ENCODE measurements around the gene PPAN. TPM values are rescaled to one million over a fixed set of nuclear protein-coding genes. Genes with fewer than 3 reads are reported as not detected.

Gene PPAN
- polyA plus RNA-seq, 1 donor = 30.6 TPM

DNA sequence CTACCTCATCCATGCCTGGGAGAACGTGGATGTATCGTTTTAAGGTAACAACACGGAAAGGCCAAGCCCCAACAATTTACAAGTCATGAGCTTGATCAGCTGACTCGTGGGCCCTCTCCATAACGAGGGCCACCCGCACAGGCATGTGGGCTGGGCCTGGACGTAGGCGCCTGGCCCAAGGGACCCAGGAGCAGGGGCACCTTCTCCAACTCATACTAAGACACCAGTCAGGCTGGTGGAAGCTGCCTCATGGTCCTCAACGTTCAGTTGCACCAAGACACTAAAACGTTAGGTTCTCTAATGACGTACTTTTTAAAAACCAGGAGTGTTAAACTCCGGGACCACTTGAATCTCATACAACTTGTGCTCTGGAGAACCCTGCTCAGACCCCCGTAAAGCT lies 35.3 kb downstream of the PPAN start:
- no peak for DNase-seq

DNA sequence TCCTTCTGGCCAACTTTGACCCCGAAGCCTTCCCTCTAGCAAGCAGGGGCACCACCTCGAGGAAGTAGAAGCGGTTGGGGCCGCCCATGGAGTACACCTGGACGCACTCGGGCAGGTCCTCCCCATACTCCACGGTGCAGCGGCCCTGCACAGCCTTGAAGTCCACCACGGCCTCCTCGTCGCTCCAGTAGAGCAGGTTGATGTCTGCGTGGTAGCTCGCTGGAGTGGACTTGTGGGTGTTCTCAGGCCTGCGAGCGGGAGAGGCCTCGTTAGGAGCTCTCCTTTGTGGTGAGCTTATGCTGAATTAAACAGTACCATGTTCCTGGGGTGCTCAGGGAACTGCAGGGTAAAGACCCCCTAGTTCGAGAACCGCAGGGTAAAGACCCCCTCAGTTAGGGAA lies 35.8 kb downstream of the PPAN start:
- DNase-seq = no peak

DNA sequence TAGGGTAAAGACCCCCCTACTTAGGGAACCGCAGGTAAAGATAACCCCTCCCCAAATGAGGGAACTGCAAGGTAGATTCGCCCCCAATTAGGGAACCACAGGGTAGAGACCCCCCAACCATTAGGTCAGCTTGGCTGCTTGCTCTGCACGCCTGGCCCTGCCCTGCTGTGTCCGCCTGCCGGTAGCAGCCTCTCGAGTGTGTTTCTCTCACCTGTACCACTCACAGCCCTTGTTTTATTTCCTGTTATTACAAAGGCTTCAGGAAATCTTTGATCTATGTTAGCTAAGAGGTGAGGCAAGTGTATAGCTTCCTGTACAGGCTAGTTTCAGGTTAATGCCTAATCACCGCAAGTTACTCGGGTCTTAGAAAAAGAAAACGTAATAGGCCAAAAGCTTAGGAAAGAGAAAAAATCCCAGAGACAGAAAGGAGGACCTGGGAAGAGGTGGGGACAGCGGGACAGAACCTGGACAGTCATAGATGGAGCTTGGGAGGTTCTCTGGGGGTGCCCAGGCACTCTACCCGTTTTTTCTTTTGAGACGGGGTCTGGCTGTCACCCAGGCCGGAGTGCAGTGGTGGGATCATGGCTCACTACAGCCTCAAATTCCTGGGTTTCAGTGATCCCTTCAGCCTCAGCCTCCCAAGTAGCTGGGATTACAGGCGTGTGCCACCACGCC lies 36.7 kb downstream of the PPAN start:
- no peak for DNase-seq

DNA sequence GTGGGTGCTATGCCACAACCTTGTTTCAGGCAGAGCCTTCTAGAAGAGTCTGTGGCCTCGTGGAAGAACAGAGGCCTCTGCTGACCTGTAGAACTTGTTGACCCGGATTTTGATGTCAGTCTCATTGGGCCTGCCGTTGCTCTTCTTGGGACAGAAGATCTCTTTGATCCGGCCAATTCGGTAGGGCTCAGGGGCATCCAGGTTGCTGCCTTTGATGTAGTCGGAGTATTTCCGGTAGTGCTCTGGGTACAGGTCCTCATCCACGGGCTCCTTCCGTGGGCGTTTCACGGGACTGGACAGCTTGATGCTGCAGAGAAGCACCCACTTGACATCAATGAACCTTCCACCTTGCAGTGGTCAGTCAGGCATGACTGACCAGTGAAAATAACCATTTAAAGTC lies 37.5 kb downstream of the PPAN start:
- DNase-seq = no peak

DNA sequence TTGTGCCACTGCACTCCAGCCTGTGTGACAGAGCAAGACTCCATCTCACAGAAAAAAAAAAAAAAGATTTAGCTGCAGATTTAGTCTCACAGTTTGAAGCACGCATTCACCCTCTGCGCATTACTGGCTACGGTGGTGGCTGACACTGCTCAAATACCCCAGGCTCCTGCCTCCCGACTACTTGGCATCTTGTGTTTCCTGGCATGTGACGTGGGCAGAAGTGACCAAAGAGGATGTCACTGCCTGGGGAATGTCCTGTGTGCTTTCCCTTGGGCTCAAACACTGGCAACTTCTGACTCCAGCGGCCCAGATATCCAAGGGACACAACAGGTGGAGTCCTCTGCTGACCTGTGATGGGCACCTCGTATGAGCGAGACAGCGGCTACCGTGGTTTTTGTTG lies 38.2 kb downstream of the PPAN start:
- no peak for DNase-seq

DNA sequence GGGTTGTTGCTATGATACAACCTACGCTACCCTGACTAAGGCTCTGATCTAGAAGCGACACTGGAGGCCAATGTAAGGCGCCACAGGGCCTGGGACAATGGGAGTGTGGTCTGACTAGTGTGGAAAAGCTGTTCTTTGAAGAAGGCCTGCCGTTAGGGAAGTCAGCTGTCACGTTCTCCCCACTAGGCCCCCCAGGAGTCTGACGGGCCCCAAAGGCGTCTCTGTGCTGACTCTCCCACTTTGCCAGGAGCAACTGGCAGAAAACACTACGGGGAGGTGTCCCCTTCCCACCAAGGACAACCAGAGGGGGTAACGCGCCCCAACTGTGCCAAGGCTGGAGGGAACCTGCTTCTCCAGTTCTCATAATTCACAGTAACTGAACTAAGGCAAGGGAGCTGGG lies 38.9 kb downstream of the PPAN start:
- no peak for DNase-seq

DNA sequence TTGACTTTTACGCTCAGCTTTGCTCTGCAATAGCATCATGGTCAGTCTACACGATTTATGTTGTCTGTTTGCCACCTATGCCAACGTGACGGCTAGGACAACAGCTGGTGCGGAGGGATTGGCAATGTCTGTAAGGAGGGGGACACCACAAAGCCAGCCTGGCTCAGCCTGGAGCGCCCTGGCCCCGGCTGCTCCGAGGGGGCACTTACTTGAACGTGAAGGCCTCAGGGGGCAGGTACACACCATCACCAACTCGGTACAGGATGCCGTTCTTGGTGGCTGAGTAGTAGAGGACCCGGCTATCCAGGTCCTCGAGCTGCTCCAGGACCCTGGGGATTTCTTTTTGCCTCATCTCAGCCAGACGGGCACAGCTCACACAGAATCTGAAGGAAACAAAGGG lies 40.0 kb downstream of the PPAN start:
- no peak for DNase-seq

DNA sequence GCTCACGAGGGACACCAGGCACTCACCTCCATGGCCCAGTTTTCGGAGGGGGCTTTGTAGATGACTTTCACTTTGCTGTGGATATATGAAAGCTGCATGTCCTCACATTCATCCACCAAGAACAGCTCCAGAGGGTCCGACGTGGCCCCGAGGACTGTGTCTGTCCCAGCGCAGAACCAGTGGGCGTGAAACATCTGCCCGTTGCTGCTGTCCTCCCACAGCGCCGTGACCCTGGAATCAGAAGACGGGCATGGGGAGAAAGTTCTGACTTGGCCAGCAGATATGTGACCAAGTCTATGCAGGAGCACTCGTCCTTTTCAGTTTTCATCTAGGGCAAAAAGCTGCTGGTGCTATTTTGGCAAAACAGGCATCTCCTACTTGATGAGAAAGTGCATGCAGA lies 43.3 kb downstream of the PPAN start:
- DNase-seq = no peak

DNA sequence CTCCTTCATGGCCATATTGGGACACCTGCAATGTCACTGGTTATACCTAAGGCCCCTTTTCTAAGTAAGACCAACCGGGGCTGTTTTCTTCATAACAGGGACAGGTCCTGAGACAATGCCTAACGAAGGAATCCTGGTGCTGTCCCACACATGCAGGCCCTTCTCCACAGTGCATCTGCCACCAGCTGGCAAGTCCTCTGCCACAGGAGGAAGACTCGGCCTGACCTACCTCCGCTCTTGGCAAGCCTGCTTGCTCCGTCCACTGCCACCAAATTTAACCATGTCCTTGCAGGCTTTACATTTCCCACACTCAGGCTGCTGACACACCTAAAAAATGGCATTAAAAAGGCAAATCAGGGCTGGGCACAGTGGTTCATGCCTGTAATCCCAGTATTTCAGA lies 45.4 kb downstream of the PPAN start:
- no peak for DNase-seq

DNA sequence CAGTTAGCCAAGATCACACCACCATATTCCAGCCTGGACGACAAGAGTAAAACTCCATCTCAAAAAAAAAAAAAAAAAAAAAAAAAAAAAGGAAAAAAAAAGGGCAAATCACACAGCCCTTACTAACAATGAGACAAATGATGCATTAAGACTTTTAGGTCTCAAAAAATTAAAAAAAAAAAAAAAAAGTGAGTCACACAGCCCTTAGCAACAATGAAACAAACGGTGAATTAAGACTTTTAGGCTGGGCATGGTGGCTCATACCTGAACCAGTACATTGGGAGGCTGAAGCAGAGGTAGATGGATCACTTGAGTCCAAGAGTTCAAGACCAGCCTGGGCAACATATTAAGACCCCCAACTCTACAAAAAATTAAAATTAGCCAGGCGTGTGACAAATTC lies 45.9 kb downstream of the PPAN start:
- no peak for DNase-seq

DNA sequence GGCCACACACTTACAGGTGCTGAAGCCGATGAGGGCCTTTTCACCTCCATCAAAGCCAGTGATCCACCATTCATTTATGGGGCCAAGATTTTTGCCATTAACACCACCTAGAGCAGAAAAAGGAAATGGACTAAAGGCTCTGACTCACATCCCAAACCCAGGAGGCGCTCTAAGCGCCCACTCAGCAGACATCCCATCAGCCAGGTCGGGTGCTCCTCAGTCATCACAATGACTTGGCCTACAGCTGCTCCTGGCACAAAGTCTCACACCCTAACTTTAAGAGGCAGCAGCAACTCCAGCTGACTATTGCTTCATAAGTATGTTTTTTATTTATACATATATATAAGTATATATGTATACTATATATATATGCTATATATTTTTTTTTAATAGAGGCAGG lies 49.7 kb downstream of the PPAN start:
- no peak for DNase-seq

DNA sequence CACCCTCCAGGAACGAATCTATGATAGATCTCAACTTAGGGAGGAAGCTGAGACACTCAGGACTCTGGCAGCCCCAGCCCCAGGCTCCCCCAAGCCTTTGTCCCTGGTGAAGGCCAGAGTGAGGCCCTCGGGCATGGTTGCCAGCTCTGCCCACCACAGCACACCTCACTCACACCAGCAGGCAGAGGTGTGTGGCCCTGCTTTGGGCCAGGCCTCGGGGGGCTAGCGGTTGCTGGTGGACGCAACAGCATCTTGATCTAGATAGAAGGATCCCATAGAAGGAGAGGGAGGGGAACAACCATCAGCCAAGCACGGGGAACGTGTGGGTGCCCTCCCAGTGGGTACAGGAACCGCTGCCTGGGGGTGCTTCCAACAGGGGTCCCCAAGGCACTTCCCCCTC lies 51.9 kb downstream of the PPAN start:
- DNase-seq = no peak

DNA sequence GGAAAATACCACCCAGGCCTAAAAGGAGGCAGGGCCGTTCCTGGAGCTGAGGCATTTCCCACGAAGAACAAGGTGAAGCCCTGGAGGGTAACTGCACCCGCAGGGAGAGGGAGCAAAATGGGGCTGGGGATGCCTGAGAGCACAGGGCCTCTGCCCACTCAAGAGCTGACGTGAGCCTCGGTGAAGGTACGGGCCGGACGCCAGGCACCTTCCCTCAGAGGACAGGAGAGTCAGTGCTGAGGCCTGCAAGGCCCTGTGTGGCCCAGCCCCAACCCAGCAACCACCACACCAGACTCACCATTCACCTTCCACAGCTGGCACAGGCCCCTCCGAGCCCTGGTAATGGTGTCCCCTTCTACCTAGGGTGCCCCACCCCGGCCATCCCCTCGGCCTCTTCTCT lies 52.3 kb downstream of the PPAN start:
- no peak for DNase-seq

DNA sequence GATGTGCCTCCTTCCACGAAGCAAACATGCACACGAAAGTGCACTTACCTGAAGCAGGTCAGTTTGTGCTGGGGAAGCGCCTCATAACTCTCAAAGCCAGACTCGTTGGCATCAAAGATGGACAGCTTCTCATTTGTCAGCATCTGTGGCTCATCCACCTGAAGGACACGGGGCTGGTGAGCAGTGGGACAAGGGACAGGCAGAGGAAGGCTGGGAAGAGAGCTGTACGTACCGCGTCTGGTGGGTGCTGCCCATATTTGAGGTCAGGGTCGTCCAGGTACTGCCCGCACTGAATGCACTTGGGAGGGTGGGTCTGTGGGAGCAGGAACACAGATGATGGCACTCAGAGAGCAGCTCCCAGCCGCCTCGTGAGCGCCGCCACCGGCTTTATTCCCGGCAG lies 53.4 kb downstream of the PPAN start:
- no peak for DNase-seq

Other genes with a start within 250 kb of the PPAN start
- 30.2 TPM for gene OLFM2, start 169.8 kb upstream of the PPAN start, polyA plus RNA-seq (ENCODE audit: insufficient read length)
- 77.6 TPM for gene COL5A3, start 95.9 kb upstream of the PPAN start, polyA plus RNA-seq (ENCODE audit: insufficient read length)
- gene RDH8, start 92.9 kb upstream of the PPAN start, polyA plus RNA-seq (ENCODE audit: insufficient read length) = not detected
- 10.7 TPM for gene SHFL, start 20.0 kb upstream of the PPAN start, polyA plus RNA-seq (ENCODE audit: insufficient read length)
- gene ANGPTL6, start 3.7 kb upstream of the PPAN start, polyA plus RNA-seq (ENCODE audit: insufficient read length) = 1.7 TPM
- gene P2RY11, start 5.3 kb downstream of the PPAN start, polyA plus RNA-seq (ENCODE audit: insufficient read length) = 11.7 TPM
- gene EIF3G, start 13.5 kb downstream of the PPAN start, polyA plus RNA-seq (ENCODE audit: insufficient read length) = 287 TPM
- gene DNMT1, start 88.6 kb downstream of the PPAN start, polyA plus RNA-seq (ENCODE audit: insufficient read length) = 65.8 TPM
- gene S1PR2, start 125.0 kb downstream of the PPAN start, polyA plus RNA-seq (ENCODE audit: insufficient read length) = 10.8 TPM
- 36.0 TPM for gene MRPL4, start 145.9 kb downstream of the PPAN start, polyA plus RNA-seq (ENCODE audit: insufficient read length)
- gene ICAM1, start 164.8 kb downstream of the PPAN start, polyA plus RNA-seq (ENCODE audit: insufficient read length) = 9.5 TPM
- gene ICAM4, start 180.6 kb downstream of the PPAN start, polyA plus RNA-seq (ENCODE audit: insufficient read length) = 0.45 TPM
- 0.23 TPM for gene ICAM5, start 183.6 kb downstream of the PPAN start, polyA plus RNA-seq (ENCODE audit: insufficient read length)
- 5.0 TPM for gene ZGLP1, start 203.5 kb downstream of the PPAN start, polyA plus RNA-seq (ENCODE audit: insufficient read length)
- 19.4 TPM for gene FDX2, start 209.7 kb downstream of the PPAN start, polyA plus RNA-seq (ENCODE audit: insufficient read length)
- gene RAVER1, start 227.2 kb downstream of the PPAN start, polyA plus RNA-seq (ENCODE audit: insufficient read length) = 18.4 TPM
- 5.8 TPM for gene ICAM3, start 233.3 kb downstream of the PPAN start, polyA plus RNA-seq (ENCODE audit: insufficient read length)